Sigmoid colon (tissue), 3 donors: ENCODE measurements around the gene TMPRSS6.

Experiments used
- POLR2A ChIP-seq, 2 donors: fragments of 450-650 bp; IDR thresholded peaks; one replicate each; pipeline ENCODE4 v1.6.1; 2016; ENCODE audit warnings: antibody characterized with exemption in 2 of 2, mild to moderate bottlenecking in 2 of 2, moderate library complexity in 2 of 2
- TF ChIP-seq, protein P1 (sequence below), 4 experiments: fragments of 450-650 bp in 3 of 4; fragments of 200-600 bp in 1 of 4; IDR thresholded peaks; one replicate each; pipeline ENCODE4 v1.5.1; 2016 to 2019; ENCODE audit warnings: antibody characterized with exemption in 4 of 4, mild to moderate bottlenecking in 3 of 4, moderate library complexity in 2 of 4

DNA sequence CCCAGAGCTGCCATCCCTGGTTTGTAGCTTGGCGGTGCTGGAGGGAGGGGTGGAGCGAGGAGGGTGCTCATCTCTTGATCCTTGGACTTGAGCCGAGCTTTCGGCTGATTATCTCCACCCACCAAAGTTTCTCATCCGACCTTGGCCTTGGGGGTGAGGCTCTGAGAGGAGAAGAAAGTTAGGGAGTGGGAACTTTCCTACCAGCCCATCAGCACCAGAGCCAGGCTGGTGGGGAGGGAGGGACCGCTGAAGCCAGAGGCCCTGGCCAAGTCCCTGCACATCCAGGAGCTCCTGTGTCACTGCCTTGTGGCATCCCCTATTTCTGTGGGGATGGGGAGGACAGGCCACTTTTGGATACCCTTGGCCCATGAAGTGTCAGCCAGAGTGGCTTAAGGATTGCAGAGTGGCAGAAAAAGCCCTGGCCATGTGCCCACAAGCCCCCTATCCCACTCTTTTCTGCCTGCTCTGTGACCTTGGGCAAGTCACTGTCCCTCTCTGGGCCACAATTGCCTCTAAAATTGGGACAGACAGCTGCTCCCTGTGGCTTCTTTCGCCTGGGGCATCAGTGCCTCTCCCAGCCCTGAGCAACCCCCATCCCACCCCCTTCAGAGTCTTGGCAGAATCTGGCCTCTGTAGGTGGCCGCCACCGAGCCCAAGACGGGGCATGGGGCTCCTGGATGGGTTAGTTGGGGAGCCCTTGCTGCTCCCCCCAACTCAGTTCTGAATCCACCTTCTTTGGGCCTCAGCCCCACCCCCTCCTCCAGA lies 47.7 kb downstream of the TMPRSS6 start:
- TF ChIP-seq, protein P1, sequence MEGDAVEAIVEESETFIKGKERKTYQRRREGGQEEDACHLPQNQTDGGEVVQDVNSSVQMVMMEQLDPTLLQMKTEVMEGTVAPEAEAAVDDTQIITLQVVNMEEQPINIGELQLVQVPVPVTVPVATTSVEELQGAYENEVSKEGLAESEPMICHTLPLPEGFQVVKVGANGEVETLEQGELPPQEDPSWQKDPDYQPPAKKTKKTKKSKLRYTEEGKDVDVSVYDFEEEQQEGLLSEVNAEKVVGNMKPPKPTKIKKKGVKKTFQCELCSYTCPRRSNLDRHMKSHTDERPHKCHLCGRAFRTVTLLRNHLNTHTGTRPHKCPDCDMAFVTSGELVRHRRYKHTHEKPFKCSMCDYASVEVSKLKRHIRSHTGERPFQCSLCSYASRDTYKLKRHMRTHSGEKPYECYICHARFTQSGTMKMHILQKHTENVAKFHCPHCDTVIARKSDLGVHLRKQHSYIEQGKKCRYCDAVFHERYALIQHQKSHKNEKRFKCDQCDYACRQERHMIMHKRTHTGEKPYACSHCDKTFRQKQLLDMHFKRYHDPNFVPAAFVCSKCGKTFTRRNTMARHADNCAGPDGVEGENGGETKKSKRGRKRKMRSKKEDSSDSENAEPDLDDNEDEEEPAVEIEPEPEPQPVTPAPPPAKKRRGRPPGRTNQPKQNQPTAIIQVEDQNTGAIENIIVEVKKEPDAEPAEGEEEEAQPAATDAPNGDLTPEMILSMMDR (IDR thresholded peaks at IDR 0.05) = no peak
- no peak for TF ChIP-seq POLR2A (IDR thresholded peaks at IDR 0.05)
